ENCODE data around the gene EIF2AK2.

DNA sequence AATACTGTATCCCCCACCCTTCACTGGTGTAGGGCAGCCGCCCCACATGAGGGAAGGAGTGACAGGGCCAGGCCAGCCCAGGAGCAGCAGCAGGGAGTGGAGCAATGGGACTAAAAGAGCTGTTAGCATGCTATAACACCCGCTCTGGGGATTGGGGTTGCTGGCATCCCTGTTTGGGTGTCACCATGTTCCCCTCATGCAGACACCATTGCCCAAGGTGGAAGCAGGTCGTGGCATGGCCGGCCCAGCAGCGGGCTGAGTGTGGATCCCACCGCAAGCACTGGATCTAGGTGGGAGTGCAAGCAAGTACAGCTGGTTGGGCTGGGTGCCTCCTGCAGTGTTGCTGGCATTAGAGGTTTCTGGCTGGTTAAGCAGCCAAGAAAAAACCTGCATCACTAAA, 35.0 kb upstream of the EIF2AK2 start:
- no peak for TF ChIP-seq TARDBP (IDR thresholded peaks at IDR 0.05; ENCODE audit: borderline replicate concordance)
- TF ChIP-seq POLR2AphosphoS5 (IDR thresholded peaks at IDR 0.05; ENCODE audit: low read length), result no peak

Measured in GM12878 (cell line).